Measurements from ENCODE around the gene YTHDF1.

DNA sequence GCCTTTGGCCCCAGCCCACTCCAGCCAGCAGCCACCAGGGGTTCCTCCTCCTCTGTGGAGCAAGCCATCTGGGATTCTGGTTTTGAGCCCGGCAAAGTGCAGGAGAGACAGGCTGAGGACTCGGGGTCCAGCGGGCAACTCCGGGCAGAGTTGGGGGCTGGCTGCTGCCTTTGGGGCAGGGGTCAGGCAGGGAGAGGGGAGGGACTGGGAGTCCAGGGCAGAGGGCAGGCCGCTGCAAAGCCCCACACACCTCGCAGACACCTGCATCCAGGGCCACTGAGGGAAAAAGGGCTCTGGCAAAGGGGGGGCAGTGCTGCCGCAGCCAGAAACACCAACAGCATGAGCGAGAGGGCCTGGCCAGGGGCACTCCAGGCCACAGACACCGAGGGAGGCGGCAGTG, 28.5 kb upstream of the YTHDF1 start:
- TF ChIP-seq EZH2 (IDR thresholded peaks at IDR 0.05; ENCODE audit: low read depth, low read length, severe bottlenecking) (no peak), CTCF (IDR thresholded peaks at IDR 0.05; ENCODE audit: control extremely low read depth in 1 of 3, insufficient read depth in 1 of 3, low read depth in 1 of 3, low read length in 3 of 3) (no peak)
- TF ChIP-seq, protein P1, sequence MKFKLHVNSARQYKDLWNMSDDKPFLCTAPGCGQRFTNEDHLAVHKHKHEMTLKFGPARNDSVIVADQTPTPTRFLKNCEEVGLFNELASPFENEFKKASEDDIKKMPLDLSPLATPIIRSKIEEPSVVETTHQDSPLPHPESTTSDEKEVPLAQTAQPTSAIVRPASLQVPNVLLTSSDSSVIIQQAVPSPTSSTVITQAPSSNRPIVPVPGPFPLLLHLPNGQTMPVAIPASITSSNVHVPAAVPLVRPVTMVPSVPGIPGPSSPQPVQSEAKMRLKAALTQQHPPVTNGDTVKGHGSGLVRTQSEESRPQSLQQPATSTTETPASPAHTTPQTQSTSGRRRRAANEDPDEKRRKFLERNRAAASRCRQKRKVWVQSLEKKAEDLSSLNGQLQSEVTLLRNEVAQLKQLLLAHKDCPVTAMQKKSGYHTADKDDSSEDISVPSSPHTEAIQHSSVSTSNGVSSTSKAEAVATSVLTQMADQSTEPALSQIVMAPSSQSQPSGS (IDR thresholded peaks at IDR 0.05; ENCODE audit: low read length) = no peak

All from H1 (cell line).